ENCODE results near the gene DNAH5.

DNA sequence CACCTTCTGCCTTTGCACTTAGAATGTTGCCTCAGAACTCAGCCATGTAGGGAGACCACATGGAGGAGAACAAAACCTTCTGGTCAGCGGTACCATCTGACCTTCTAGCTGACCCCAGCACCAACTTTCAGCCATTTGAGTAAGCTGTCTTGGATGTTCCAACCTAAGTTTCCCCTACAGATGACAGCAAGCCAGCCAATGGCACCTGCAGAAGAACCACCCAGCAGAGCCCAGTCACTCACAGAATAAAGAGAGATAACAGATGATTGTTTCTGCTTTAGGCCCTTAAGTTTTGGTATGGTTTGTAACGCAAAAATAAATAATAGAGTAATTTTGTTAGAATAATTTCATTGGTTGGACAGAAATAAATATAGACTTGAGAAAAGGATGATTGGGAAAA lies 10.4 kb downstream of the DNAH5 start:
- no peak for TF ChIP-seq POLR2AphosphoS5 (IDR thresholded peaks at IDR 0.05)
- no peak for TF ChIP-seq EP300 (IDR thresholded peaks at IDR 0.05)
- TF ChIP-seq, protein P1, sequence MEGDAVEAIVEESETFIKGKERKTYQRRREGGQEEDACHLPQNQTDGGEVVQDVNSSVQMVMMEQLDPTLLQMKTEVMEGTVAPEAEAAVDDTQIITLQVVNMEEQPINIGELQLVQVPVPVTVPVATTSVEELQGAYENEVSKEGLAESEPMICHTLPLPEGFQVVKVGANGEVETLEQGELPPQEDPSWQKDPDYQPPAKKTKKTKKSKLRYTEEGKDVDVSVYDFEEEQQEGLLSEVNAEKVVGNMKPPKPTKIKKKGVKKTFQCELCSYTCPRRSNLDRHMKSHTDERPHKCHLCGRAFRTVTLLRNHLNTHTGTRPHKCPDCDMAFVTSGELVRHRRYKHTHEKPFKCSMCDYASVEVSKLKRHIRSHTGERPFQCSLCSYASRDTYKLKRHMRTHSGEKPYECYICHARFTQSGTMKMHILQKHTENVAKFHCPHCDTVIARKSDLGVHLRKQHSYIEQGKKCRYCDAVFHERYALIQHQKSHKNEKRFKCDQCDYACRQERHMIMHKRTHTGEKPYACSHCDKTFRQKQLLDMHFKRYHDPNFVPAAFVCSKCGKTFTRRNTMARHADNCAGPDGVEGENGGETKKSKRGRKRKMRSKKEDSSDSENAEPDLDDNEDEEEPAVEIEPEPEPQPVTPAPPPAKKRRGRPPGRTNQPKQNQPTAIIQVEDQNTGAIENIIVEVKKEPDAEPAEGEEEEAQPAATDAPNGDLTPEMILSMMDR (IDR thresholded peaks at IDR 0.05), result no peak
